ENCODE data around the gene IL1RAPL1. TPM values are rescaled to one million over a fixed set of nuclear protein-coding genes. Genes with fewer than 3 reads are reported as not detected.

IL1RAPL1 gene
- polyA plus RNA-seq, 1 of the 3 experiments (the other 2 are of a cell fraction), result 2.8 TPM

DNA sequence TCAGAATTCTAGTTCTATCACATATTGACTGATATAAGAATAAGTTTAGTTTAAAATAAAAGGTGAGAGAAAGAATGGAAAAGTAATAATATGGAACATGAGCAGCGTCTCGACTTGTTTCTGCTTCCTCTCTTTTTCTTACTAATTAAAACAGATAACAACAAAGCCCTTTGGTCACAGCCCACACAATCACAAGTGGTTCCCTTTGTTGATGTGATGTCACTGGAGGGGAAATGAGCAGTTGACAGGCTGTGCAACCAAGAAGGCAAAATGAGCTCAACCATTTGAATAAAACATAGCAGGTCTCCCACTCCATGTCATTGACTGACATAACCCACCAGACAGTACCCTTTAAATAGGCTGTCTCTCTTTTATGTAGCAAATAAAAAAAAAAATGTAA is 1285.6 kb downstream of the IL1RAPL1 start:
- ChIA-PET POLR2A (no interaction called here), CTCF (no interaction called here)
- Histone ChIP-seq H3K4me2 (no peak overlapping the region), H3K9me2 (no peaks in the 10 kb centered on the region), H4K20me1 (ENCODE audit: insufficient read depth) (no peaks in the 10 kb centered on the region), H3K9me3 (no peaks in the 10 kb centered on the region), H3K27me3 (ENCODE audit: insufficient read depth) (no peaks in the 10 kb centered on the region), H3F3A (replicated peaks; ENCODE audit: insufficient read depth) (no peaks in the 10 kb centered on the region), H3K79me2 (ENCODE audit: insufficient read depth) (no peaks in the 10 kb centered on the region), H3K27ac (ENCODE audit: low read depth in 2 of 2, low read length in 1 of 2) (no peak overlapping the region), H3K36me3 (replicated peaks in 1 of 2; ENCODE audit: control insufficient read depth in 1 of 2, insufficient read depth in 2 of 2, low read length in 1 of 2) (no peaks in the 10 kb centered on the region), H3K4me3 (ENCODE audit: low read depth in 2 of 2, low read length in 1 of 2) (no peak overlapping the region), H2AFZ (ENCODE audit: low read depth) (no peak overlapping the region), H3K4me1 (ENCODE audit: control insufficient read depth in 1 of 2, insufficient read depth in 2 of 2, low read depth in 1 of 2, low read length in 1 of 2) (no peaks in the 10 kb centered on the region; a peak in 1 of 4 replicates), H3K9ac (no peak overlapping the region)
- WGBS (ENCODE audit: low lambda C conversion rate), result 30% methylated on average over 2 of the region's 2 CpGs
- TF ChIP-seq, protein P1, sequence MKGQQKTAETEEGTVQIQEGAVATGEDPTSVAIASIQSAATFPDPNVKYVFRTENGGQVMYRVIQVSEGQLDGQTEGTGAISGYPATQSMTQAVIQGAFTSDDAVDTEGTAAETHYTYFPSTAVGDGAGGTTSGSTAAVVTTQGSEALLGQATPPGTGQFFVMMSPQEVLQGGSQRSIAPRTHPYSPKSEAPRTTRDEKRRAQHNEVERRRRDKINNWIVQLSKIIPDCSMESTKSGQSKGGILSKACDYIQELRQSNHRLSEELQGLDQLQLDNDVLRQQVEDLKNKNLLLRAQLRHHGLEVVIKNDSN (IDR thresholded peaks at IDR 0.05; ENCODE audit: borderline replicate concordance, low read depth), result no peak
- TF ChIP-seq RCOR1 (IDR thresholded peaks at IDR 0.05; ENCODE audit: low read length), result no peak
- no peak for TF ChIP-seq CHD2 (IDR thresholded peaks at IDR 0.05; ENCODE audit: low read length, partially characterized antibody)
- no peak for TF ChIP-seq TEAD4 (IDR thresholded peaks at IDR 0.05; ENCODE audit: borderline replicate concordance, insufficient read depth)
- TF ChIP-seq, protein P2, sequence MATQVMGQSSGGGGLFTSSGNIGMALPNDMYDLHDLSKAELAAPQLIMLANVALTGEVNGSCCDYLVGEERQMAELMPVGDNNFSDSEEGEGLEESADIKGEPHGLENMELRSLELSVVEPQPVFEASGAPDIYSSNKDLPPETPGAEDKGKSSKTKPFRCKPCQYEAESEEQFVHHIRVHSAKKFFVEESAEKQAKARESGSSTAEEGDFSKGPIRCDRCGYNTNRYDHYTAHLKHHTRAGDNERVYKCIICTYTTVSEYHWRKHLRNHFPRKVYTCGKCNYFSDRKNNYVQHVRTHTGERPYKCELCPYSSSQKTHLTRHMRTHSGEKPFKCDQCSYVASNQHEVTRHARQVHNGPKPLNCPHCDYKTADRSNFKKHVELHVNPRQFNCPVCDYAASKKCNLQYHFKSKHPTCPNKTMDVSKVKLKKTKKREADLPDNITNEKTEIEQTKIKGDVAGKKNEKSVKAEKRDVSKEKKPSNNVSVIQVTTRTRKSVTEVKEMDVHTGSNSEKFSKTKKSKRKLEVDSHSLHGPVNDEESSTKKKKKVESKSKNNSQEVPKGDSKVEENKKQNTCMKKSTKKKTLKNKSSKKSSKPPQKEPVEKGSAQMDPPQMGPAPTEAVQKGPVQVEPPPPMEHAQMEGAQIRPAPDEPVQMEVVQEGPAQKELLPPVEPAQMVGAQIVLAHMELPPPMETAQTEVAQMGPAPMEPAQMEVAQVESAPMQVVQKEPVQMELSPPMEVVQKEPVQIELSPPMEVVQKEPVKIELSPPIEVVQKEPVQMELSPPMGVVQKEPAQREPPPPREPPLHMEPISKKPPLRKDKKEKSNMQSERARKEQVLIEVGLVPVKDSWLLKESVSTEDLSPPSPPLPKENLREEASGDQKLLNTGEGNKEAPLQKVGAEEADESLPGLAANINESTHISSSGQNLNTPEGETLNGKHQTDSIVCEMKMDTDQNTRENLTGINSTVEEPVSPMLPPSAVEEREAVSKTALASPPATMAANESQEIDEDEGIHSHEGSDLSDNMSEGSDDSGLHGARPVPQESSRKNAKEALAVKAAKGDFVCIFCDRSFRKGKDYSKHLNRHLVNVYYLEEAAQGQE (IDR thresholded peaks at IDR 0.05; ENCODE audit: low read depth, low read length), result no peak
- TF ChIP-seq, protein P3, sequence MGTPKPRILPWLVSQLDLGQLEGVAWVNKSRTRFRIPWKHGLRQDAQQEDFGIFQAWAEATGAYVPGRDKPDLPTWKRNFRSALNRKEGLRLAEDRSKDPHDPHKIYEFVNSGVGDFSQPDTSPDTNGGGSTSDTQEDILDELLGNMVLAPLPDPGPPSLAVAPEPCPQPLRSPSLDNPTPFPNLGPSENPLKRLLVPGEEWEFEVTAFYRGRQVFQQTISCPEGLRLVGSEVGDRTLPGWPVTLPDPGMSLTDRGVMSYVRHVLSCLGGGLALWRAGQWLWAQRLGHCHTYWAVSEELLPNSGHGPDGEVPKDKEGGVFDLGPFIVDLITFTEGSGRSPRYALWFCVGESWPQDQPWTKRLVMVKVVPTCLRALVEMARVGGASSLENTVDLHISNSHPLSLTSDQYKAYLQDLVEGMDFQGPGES (IDR thresholded peaks at IDR 0.05; ENCODE audit: low read depth, low read length), result no peak
- no peak for TF ChIP-seq EZH2phosphoT487 (IDR thresholded peaks at IDR 0.05; ENCODE audit: borderline replicate concordance, low read depth)
- TF ChIP-seq SMC3 (IDR thresholded peaks at IDR 0.05; ENCODE audit: low read depth, low read length), result no peak
- no peak for TF ChIP-seq RFX5 (IDR thresholded peaks at IDR 0.05; ENCODE audit: low read length)
- no peak for TF ChIP-seq RXRA (IDR thresholded peaks at IDR 0.05; ENCODE audit: borderline replicate concordance, low read depth)
- DNase-seq, result no peak

DNA sequence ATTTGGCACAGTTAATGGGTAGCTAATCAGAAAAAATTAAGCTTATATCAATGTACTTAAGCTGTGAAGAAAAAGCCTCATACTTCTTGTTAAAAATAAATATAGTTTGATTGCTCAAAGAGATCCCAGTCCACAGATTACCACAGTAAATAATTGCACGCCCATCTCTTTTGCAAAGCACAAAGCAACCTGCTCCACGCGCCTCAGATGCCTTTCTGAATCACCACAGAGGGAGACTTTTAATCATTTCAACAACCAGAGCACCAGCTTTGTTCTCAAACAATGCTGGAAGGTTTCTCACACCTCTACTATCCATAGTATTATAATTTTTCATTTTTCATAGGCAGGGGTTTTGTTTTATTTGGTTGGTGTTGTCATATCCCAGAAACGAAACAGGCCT is 1289.5 kb downstream of the IL1RAPL1 start:
- no peak overlapping the region; the same call in 1 of the 2 replicates for H3K4me2 ChIP-seq
- TF ChIP-seq, protein P3 (IDR thresholded peaks at IDR 0.05; ENCODE audit: low read depth, low read length), result no peak
- TF ChIP-seq MEF2A (IDR thresholded peaks at IDR 0.05; ENCODE audit: borderline replicate concordance, low read depth), result no peak
- H3K9me3 ChIP-seq, result no peaks in the 10 kb centered on the region
- POLR2A ChIA-PET, result no interaction called here
- 37% methylated on average over 4 of the region's 4 CpGs for WGBS (ENCODE audit: low lambda C conversion rate)
- CTCF ChIA-PET, result no interaction called here
- H3K4me3 ChIP-seq (ENCODE audit: low read depth in 2 of 2, low read length in 1 of 2), result no peak overlapping the region
- H3F3A ChIP-seq (replicated peaks; ENCODE audit: insufficient read depth), result no peaks in the 10 kb centered on the region
- H3K36me3 ChIP-seq (replicated peaks in 1 of 2; ENCODE audit: control insufficient read depth in 1 of 2, insufficient read depth in 2 of 2, low read length in 1 of 2), result no peaks in the 10 kb centered on the region
- no peak overlapping the region for H3K9ac ChIP-seq
- no peaks in the 10 kb centered on the region for H3K9me2 ChIP-seq
- no peak overlapping the region for H3K27ac ChIP-seq (ENCODE audit: low read depth in 2 of 2, low read length in 1 of 2)
- no peaks in the 10 kb centered on the region for H3K79me2 ChIP-seq (ENCODE audit: insufficient read depth)
- no peaks in the 10 kb centered on the region; a peak in 2 of 4 replicates for H3K4me1 ChIP-seq (ENCODE audit: control insufficient read depth in 1 of 2, insufficient read depth in 2 of 2, low read depth in 1 of 2, low read length in 1 of 2)
- H4K20me1 ChIP-seq (ENCODE audit: insufficient read depth), result no peaks in the 10 kb centered on the region
- no peaks in the 10 kb centered on the region for H3K27me3 ChIP-seq (ENCODE audit: insufficient read depth)
- no peak for DNase-seq
- peak overlapping the region; percentile 56; the same call in 1 of the 2 replicates for H2AFZ ChIP-seq (ENCODE audit: low read depth)

All from SK-N-SH (cell line).